HK-2 (cell line): Measurements from ENCODE around the gene OPRM1.

Experiments used
- DNase-seq: peaks from one replicate; pipeline ENCODE4 v3.0.0-alpha.2; 2018; ENCODE audit not compliant: unreplicated experiment

Gene OPRM1

GRCh38 chr6:154080461-154081189 is 41.6 kb downstream of the OPRM1 start:
- no peak for DNase-seq

GRCh38 chr6:154086510-154086909 is 47.5 kb downstream of the OPRM1 start:
- no peak for DNase-seq

GRCh38 chr6:154092326-154092962 is 53.4 kb downstream of the OPRM1 start:
- no peak for DNase-seq

- no peak for DNase-seq
These were observed 54.4 kb downstream of the OPRM1 start for GRCh38 chr6:154093231-154094044.

GRCh38 chr6:154095571-154095970 is 56.5 kb downstream of the OPRM1 start:
- DNase-seq = no peak

GRCh38 chr6:154096316-154096715 is 57.3 kb downstream of the OPRM1 start:
- DNase-seq = no peak

- DNase-seq = no peak
These were observed 57.8 kb downstream of the OPRM1 start for GRCh38 chr6:154096834-154097233.

- no peak for DNase-seq
These were observed 60.2 kb downstream of the OPRM1 start for GRCh38 chr6:154099211-154099610.

- no peak for DNase-seq
These were observed 67.2 kb downstream of the OPRM1 start for GRCh38 chr6:154106251-154106650.

GRCh38 chr6:154111025-154111424 is 72.0 kb downstream of the OPRM1 start:
- DNase-seq = no peak

GRCh38 chr6:154112181-154112809 is 73.3 kb downstream of the OPRM1 start:
- no peak for DNase-seq

GRCh38 chr6:154113392-154113791 is 74.4 kb downstream of the OPRM1 start:
- DNase-seq = no peak

GRCh38 chr6:154117485-154117884 is 78.4 kb downstream of the OPRM1 start:
- no peak for DNase-seq

- DNase-seq = no peak
These were observed 83.3 kb downstream of the OPRM1 start for GRCh38 chr6:154122195-154122925.

- no peak for DNase-seq
These were observed 84.3 kb downstream of the OPRM1 start for GRCh38 chr6:154123155-154123956.

GRCh38 chr6:154125421-154125820 is 86.4 kb downstream of the OPRM1 start:
- DNase-seq = no peak

- DNase-seq = no peak
These were observed 88.6 kb downstream of the OPRM1 start for GRCh38 chr6:154127657-154128056.

- DNase-seq = no peak
These were observed 95.6 kb downstream of the OPRM1 start for GRCh38 chr6:154134471-154135147.

- peak; percentile 18 for DNase-seq
These were observed 99.8 kb downstream of the OPRM1 start for GRCh38 chr6:154138793-154139192.

- no peak for DNase-seq
These were observed 100.9 kb downstream of the OPRM1 start for GRCh38 chr6:154139892-154140291.
